HL-60 (cell line): ENCODE measurements around the gene MYO1E.

ENCODE experiments used
- REST ChIP-seq: IDR thresholded peaks from 2 replicates; pipeline ENCODE4 v1.6.1; 2012; ENCODE audit warnings: low read depth; ENCODE audit not compliant: insufficient replicate concordance
- TF ChIP-seq, protein P1 (sequence below): IDR thresholded peaks from one replicate; pipeline ENCODE4 v1.5.1; 2011; ENCODE audit warnings: low read length, control low read depth, inconsistent platforms; ENCODE audit not compliant: insufficient read depth

DNA sequence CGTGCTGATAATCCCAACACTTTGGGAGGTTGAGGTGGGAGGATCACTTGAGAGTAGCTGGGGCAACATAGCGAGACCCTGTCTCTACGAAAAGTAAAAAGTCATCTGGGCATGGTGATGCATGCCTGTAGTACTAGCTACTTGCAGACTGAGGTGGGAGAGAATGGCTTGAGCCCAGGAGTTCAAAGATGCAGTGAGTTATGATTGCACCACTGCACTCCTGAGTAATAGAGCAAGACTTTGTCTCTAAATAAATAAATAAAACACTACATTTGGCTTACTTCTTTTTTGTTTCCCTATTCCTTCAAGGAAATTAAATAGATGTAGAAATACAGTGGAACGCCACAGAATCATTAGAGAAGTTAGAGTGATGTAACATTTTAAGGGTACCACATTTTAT is 186.2 kb downstream of the MYO1E start:
- TF ChIP-seq, protein P1, sequence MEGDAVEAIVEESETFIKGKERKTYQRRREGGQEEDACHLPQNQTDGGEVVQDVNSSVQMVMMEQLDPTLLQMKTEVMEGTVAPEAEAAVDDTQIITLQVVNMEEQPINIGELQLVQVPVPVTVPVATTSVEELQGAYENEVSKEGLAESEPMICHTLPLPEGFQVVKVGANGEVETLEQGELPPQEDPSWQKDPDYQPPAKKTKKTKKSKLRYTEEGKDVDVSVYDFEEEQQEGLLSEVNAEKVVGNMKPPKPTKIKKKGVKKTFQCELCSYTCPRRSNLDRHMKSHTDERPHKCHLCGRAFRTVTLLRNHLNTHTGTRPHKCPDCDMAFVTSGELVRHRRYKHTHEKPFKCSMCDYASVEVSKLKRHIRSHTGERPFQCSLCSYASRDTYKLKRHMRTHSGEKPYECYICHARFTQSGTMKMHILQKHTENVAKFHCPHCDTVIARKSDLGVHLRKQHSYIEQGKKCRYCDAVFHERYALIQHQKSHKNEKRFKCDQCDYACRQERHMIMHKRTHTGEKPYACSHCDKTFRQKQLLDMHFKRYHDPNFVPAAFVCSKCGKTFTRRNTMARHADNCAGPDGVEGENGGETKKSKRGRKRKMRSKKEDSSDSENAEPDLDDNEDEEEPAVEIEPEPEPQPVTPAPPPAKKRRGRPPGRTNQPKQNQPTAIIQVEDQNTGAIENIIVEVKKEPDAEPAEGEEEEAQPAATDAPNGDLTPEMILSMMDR: no peak
- no peak for TF ChIP-seq REST
